Large intestine (tissue), 3 donors: Measurements from ENCODE around the gene FUT7. TPM values are rescaled to one million over a fixed set of nuclear protein-coding genes. Genes with fewer than 3 reads are reported as not detected.

ENCODE experiments used
- DNase-seq, 2 donors: peaks; one replicate each; pipeline versions ENCODE4 v3.0.0 to v3.0.0-alpha.2; 2013
- H3K27ac ChIP-seq: one replicate; pipeline ENCODE4 v1.5.1; 2013; ENCODE audit warnings: low read length
- H3K27me3 ChIP-seq: 2 replicates; pipeline ENCODE4 v1.6.1; 2013; ENCODE audit warnings: low read length; ENCODE audit not compliant: control insufficient read depth, insufficient read depth
- H3K36me3 ChIP-seq: 2 replicates; pipeline ENCODE4 v1.6.1; 2013; ENCODE audit warnings: low read length; ENCODE audit not compliant: control insufficient read depth, insufficient read depth
- H3K4me1 ChIP-seq: one replicate; pipeline ENCODE4 v1.6.1; 2013; ENCODE audit warnings: low read length; ENCODE audit not compliant: control insufficient read depth, insufficient read depth
- H3K4me3 ChIP-seq: one replicate; pipeline ENCODE4 v1.5.1; 2013; ENCODE audit warnings: low read length
- H3K9me3 ChIP-seq: one replicate; pipeline ENCODE4 v1.6.1; 2013; ENCODE audit warnings: mild to moderate bottlenecking, low read depth, low read length, moderate library complexity; ENCODE audit not compliant: control insufficient read depth
- WGBS: methylation state at CpG from one replicate; pipeline ENCODE4 v1.1.5; 2013; ENCODE audit warnings: low lambda C conversion rate; ENCODE audit not compliant: insufficient coverage; 5-methylcytosine and 5-hydroxymethylcytosine counted together
- polyA plus RNA-seq: library from polyadenylated mRNA; unstranded; fragments of 120-200 nt; gene quantifications from one replicate; pipeline ENCODE4 v1.2.1, GENCODE V29; 2013

Gene FUT7
- polyA plus RNA-seq, 1 donor: 0.69 TPM

DNA sequence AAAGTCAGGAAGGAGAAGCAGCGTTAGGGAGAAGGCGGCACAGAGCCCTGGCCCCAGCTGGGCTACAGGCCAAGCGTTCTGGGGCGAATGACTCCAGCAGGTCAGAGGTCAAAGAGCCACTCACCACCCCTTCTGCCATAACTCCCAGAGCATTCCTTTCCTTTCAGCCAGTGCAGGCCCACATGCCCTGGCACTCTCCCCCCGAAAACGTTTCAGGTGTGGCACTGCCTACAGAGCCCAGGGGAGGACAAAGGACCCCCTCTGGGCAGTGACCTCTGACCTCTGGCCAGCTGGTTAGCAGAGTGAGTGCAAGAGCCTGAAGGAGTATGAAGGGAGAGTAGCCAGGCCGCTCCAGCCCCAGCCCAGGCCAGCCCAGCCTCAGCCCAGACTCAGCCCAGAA is 8.7 kb downstream of the FUT7 start:
- H3K9me3 ChIP-seq: peaks cover 22% of the 10 kb centered on the region
- no peak overlapping the region for H3K4me3 ChIP-seq
- no peaks in the 10 kb centered on the region for H3K36me3 ChIP-seq
- no peak overlapping the region for H3K27ac ChIP-seq
- no peak for DNase-seq
- H3K27me3 ChIP-seq: no peaks in the 10 kb centered on the region
- peaks cover 28% of the 10 kb centered on the region for H3K4me1 ChIP-seq
- no CpG with 5 or more reads among the region's 7 CpGs for WGBS

GRCh38 chr9:137022662-137023008 is 9.3 kb downstream of the FUT7 start:
- WGBS: no CpG with 5 or more reads among the region's 23 CpGs
- no peak for DNase-seq
- Histone ChIP-seq H3K36me3 (peaks cover under 1% of the 10 kb centered on the region), H3K9me3 (peaks cover 27% of the 10 kb centered on the region), H3K27me3 (no peaks in the 10 kb centered on the region), H3K4me1 (peaks cover 28% of the 10 kb centered on the region), H3K27ac (no peak overlapping the region), H3K4me3 (no peak overlapping the region)

- no CpG with 5 or more reads among the region's 30 CpGs for WGBS
- DNase-seq: peak; percentile 93 to 96
- Histone ChIP-seq H3K36me3 (peaks cover 6% of the 10 kb centered on the region), H3K27ac (no peak overlapping the region), H3K9me3 (peaks cover 32% of the 10 kb centered on the region), H3K27me3 (no peaks in the 10 kb centered on the region), H3K4me1 (peaks cover 24% of the 10 kb centered on the region), H3K4me3 (no peak overlapping the region)
Measured at GRCh38 chr9:137021979-137022661, 9.8 kb downstream of the FUT7 start.

DNA sequence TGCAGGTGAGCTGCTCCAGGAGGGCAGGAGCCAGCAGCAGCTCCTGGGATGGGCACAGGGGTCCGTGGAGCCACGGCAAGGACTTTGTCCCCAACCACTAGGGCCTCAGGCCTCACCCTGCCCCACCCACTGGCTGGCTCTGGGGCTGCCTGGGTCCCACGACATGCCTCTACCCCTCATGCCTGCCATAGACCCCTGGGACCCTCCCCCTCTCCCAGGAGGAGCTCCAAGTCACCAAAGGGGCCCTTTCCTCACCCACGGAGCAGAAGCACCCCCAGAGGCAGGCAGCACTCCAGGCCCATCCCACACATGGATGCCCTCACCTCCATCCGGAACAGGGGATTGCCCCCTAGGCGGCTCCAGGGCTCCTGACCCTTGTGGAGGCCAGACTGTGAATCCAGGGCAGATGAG is 10.3 kb downstream of the FUT7 start:
- Histone ChIP-seq H3K4me3 (no peak overlapping the region), H3K27me3 (no peaks in the 10 kb centered on the region), H3K4me1 (peaks cover 21% of the 10 kb centered on the region), H3K9me3 (peaks cover 35% of the 10 kb centered on the region), H3K27ac (no peak overlapping the region), H3K36me3 (peaks cover 10% of the 10 kb centered on the region)
- DNase-seq: peak in 1 of 2 donors; percentile 53
- no CpG with 5 or more reads among the region's 6 CpGs for WGBS

DNA sequence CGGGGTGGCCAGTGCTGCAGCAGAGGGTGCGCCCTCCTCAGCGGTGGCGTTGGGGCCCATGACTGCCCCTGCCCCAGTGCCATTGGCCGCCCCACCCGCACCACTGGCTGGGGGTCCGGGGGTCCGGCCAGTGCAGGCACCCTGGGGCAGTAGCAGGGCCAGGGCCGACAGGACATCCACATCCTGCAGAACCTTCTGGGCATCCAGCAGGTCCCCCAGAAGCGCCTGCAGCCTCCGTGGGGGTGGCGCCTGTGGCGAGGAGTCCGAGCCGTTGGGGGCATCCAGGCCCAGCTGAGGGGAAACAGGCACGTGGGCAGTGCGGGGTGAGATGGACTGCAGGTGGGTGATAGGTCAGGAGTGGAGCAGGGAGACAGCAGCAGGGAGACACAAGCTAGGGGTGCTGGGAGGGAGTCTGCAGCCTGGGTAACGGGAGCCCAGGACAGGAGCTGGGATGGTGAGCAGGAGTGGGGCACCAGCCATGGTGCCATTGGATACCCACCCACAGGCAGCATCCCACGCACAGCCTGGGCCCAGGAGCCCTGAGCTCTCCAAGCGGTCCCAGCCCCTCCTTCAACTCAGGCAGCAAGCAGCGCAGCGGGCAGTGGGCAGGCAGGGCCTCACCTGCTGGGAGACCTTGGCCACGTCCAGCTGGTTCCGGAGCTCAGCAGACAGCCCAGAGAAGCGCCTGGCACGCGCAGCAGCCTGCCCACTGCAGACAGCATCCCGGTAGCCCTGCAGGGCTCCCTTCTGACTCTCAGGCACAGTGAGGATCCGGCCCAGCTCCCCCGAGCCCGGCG is 10.9 kb downstream of the FUT7 start:
- Histone ChIP-seq H3K9me3 (peaks cover 35% of the 10 kb centered on the region), H3K27ac (no peak overlapping the region), H3K36me3 (peaks cover 10% of the 10 kb centered on the region), H3K27me3 (no peaks in the 10 kb centered on the region), H3K4me3 (no peak overlapping the region), H3K4me1 (peaks cover 21% of the 10 kb centered on the region)
- DNase-seq: no peak
- no CpG with 5 or more reads among the region's 32 CpGs for WGBS

DNA sequence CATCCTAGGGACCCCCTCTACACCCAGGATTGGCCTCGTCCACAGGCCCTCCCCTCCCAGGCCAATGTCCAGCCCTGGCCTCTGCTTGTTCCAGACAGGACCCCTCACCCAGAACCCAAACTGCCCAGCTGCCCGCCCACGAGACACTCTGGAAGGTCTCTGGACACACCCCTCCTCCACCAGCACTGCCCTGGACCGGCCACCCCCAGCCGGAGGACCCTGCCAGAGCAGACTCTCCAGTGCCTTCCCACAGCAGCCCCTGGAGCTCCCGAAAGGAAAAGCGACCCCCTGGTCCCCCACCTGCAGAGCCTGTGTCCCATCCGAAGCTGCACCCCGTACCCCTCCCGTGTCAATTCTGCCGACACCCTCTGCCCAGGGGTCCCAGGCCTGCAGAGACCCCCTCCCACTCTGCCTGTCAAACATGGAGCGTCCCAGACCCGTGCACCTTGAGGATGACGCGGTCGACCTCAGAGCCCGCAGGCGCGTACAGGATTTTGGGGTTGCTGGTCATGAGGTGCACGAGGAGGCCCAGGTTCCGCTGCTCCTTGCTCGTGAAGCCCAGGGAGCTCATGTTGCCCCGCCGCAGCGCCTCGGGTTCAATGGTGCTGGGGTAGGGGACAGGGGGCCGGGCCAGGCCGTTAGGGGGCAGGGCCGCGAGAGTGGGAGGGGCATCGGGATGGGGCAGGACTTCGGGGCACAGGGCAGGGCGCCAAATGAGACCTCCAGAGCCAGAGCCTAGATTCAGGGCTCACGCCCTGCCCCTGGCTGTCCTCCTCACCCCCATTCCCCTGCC is 11.8 kb downstream of the FUT7 start:
- WGBS: no CpG with 5 or more reads among the region's 34 CpGs
- Histone ChIP-seq H3K9me3 (peaks cover 41% of the 10 kb centered on the region), H3K27ac (no peak overlapping the region), H3K4me3 (no peak overlapping the region), H3K36me3 (peaks cover 12% of the 10 kb centered on the region), H3K27me3 (no peaks in the 10 kb centered on the region), H3K4me1 (peaks cover 21% of the 10 kb centered on the region)
- DNase-seq: no peak

DNA sequence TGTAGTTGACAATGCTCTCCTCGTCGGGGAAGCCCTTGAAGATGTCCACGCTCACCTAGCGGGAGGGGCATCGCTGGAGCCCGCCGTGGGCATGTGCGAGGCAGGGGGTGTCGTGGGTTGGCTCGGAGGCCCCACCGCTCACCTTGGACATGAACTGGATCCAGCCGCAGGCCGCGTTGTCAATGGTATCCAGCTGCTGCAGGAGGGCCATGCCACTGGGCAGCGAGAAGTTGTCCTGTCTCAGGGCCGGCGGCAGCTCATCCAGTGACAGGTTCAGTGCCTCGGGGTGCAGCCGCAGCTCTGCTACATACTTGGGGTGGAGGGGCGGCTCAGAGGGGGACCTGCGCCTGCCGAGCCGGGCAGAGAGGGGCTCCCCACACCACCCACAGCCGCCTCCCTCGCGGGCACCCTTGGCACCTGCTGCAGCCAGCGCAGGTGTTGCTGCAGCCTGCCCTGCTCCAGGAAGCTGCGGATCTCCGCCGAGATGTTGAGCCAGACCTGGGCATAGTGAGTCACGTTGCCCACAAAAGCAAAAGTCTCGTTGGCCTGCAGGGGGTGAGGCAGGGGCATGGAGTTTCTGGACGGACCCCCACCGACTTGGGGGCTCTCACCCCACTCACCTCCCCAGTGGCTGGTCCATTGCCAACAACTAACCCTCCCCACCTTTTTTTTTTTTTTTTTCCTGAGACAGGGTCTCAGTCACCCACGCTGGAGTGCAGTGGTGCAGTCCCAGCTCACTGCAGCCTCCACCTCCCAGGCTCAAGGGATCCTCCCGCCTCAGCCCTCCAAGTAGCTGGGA is 12.9 kb downstream of the FUT7 start:
- no CpG with 5 or more reads among the region's 36 CpGs for WGBS

GRCh38 chr9:137017791-137018497 is 13.9 kb downstream of the FUT7 start:
- no CpG with 5 or more reads among the region's 45 CpGs for WGBS
- H3K36me3 ChIP-seq: peaks cover 17% of the 10 kb centered on the region
- no peak overlapping the region for H3K4me3 ChIP-seq
- H3K9me3 ChIP-seq: peaks cover 59% of the 10 kb centered on the region
- peaks cover 16% of the 10 kb centered on the region for H3K4me1 ChIP-seq
- H3K27me3 ChIP-seq: no peaks in the 10 kb centered on the region
- DNase-seq: no peak
- H3K27ac ChIP-seq: no peak overlapping the region

More for the DNA sequence above, 12.9 kb downstream of the FUT7 start:
- no peak overlapping the region for H3K27ac ChIP-seq
- H3K4me3 ChIP-seq: no peak overlapping the region
- H3K27me3 ChIP-seq: no peaks in the 10 kb centered on the region
- no peak for DNase-seq
- H3K4me1 ChIP-seq: peaks cover 21% of the 10 kb centered on the region
- H3K36me3 ChIP-seq: peaks cover 17% of the 10 kb centered on the region
- peaks cover 52% of the 10 kb centered on the region for H3K9me3 ChIP-seq

GRCh38 chr9:137017071-137017470 is 14.8 kb downstream of the FUT7 start:
- H3K4me1 ChIP-seq: peaks cover 7% of the 10 kb centered on the region
- no peak overlapping the region for H3K27ac ChIP-seq
- H3K9me3 ChIP-seq: peaks cover 58% of the 10 kb centered on the region
- WGBS: no CpG with 5 or more reads among the region's 28 CpGs
- no peak overlapping the region for H3K4me3 ChIP-seq
- no peaks in the 10 kb centered on the region for H3K27me3 ChIP-seq
- no peak for DNase-seq
- peaks cover 17% of the 10 kb centered on the region for H3K36me3 ChIP-seq
